ENCODE data around the gene MBLAC1. TPM values are rescaled to one million over a fixed set of nuclear protein-coding genes. Genes with fewer than 3 reads are reported as not detected.

MBLAC1 gene
- total and polyA plus RNA-seq, 2 of the 4 experiments (the other 2 are of a cell fraction) = 0.72 to 1.4 TPM

DNA sequence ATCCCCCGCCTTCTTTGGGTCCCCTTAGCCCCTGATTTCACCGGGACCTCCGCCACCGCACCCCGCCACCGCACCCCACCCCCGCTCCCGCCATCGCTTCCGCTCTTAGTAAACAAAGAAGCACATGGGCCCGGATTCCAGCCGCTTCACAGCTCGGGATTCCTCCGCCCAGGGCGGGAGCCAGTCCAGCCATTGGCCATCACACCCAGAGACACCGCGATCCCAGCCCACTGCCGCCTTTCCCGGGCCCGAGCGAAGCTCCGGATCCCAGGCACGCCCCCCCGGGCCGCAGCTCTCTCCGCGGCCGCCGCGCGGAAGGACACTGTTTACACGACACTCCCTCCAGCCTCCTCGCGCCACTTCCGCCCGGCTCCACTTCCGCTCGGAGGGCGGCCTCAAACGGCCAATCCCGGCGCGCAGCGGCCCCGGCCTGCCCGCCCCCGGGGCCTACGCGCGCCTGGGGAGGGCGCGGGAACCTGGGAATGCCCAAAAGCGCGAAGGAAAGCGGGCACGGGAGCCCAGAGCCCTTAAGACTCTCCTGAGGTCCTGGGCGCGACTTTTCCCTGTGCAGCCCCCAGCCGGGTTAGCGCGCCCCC lies 26.2 kb upstream of the MBLAC1 start:
- H3K4me1 ChIP-seq (ENCODE audit: control insufficient read depth, insufficient read depth, low read length) = peaks cover 15% of the 10 kb centered on the region
- no peaks in the 10 kb centered on the region for H3K9me3 ChIP-seq (ENCODE audit: control insufficient read depth, insufficient read depth, low read length)
- peaks cover 48% of the 10 kb centered on the region for H3K36me3 ChIP-seq (ENCODE audit: control insufficient read depth, insufficient read depth, low read length)
- H2AK9ac ChIP-seq (replicated peaks; ENCODE audit: low read depth, low read length, poor library complexity) = peak overlapping the region; percentile 97
- H2BK20ac ChIP-seq (ENCODE audit: low read depth, low read length) = no peak overlapping the region
- no peak overlapping the region; the same call in 1 of the 2 replicates for H2BK120ac ChIP-seq (ENCODE audit: low read depth, low read length)
- ChIA-PET CTCF (interaction anchor here (1.3 kb wide), 1 partner anchor 10 kb away, joined by 5 read pairs; no protein-coding TSS in a partner anchor), POLR2A (ENCODE audit: unreplicated experiment) (interaction anchor here (0.8 kb wide), 1 partner anchor 14 kb away, joined by 3 read pairs; no protein-coding TSS in a partner anchor)
- DNase-seq (peak; percentile 98), ATAC-seq (ENCODE audit: low read depth) (peak; percentile 79)
- H4K20me1 ChIP-seq (ENCODE audit: insufficient read depth, low read length) = peaks cover 7% of the 10 kb centered on the region; the same call in 1 of the 2 replicates
- peak overlapping the region; percentile 73 for H3K27ac ChIP-seq (ENCODE audit: insufficient read depth, low read length)
- H2BK5ac ChIP-seq (ENCODE audit: low read depth, low read length, poor library complexity, severe bottlenecking) = peak overlapping the region; percentile 39
- H3K9ac ChIP-seq (ENCODE audit: low read depth, low read length) = peak overlapping the region; percentile 75
- H3K79me1 ChIP-seq (ENCODE audit: low read depth in 1 of 2, low read length in 2 of 2) = peaks cover 28 to 64% of the 10 kb centered on the region in 2 experiments
- no peak overlapping the region for H2BK15ac ChIP-seq (ENCODE audit: low read depth, low read length)
- peak overlapping the region in 1 of 2 experiments; percentile 82; a peak in 1 of 4 replicates for H4K8ac ChIP-seq (ENCODE audit: low read depth in 2 of 2, low read length in 2 of 2)
- 1% methylated on average over 26 of the region's 61 CpGs; no CpG with 5 or more reads in 1 of the 2 experiments for WGBS, 2 experiments (ENCODE audit: extremely low coverage in 2 of 2, insufficient read length in 1 of 2)
- dilution Hi-C loops (cut with HindIII; ENCODE audit: low sequenced_read_pairs, unreplicated experiment) = no loop called here
- H3K4me2 ChIP-seq (ENCODE audit: low read depth, low read length) = peak overlapping the region; percentile 87
- H2AK5ac ChIP-seq (ENCODE audit: low read depth, low read length) = no peak overlapping the region; the same call in 1 of the 2 replicates
- H3K56ac ChIP-seq (ENCODE audit: extremely low read depth, insufficient read depth, low read length) = peak overlapping the region; percentile 58; the same call in 1 of the 2 replicates
- intact Hi-C loops (cut with micrococcal nuclease) = loop anchor here (1.0 to 2.0 kb wide), 3 partner anchors 10 to 51 kb away; partner anchors contain the start of genes CNPY4, TAF6 and ZSCAN21
- in situ Hi-C loops (cut with MboI; ENCODE audit: low sequenced_read_pairs) = no loop called here
- H2AFZ ChIP-seq (replicated peaks; ENCODE audit: low read length, poor library complexity) = peak overlapping the region; percentile 94
- peak overlapping the region; percentile 65; the same call in 1 of the 2 replicates for H3K23ac ChIP-seq (ENCODE audit: low read depth, low read length)
- TF ChIP-seq, protein P1, sequence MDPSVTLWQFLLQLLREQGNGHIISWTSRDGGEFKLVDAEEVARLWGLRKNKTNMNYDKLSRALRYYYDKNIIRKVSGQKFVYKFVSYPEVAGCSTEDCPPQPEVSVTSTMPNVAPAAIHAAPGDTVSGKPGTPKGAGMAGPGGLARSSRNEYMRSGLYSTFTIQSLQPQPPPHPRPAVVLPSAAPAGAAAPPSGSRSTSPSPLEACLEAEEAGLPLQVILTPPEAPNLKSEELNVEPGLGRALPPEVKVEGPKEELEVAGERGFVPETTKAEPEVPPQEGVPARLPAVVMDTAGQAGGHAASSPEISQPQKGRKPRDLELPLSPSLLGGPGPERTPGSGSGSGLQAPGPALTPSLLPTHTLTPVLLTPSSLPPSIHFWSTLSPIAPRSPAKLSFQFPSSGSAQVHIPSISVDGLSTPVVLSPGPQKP (IDR thresholded peaks at IDR 0.05; ENCODE audit: borderline replicate concordance, low read depth, low read length) = no peak
- 0 out of 2 replicates have a peak, but pooled peaks have one; percentile 2 for TF ChIP-seq FOS (IDR thresholded peaks at IDR 0.05; ENCODE audit: low read depth, low read length)
- peak; percentile 89 for TF ChIP-seq MAZ (IDR thresholded peaks at IDR 0.05; ENCODE audit: borderline replicate concordance, low read depth, low read length)
- peak; percentile 94 for TF ChIP-seq MXI1 (IDR thresholded peaks at IDR 0.05; ENCODE audit: borderline replicate concordance, low read depth, low read length)
- no peak for TF ChIP-seq BHLHE40 (IDR thresholded peaks at IDR 0.05; ENCODE audit: low read depth, low read length)
- TF ChIP-seq POLR2A (IDR thresholded peaks at IDR 0.05; ENCODE audit: low read depth, low read length) = peak; percentile 59
- peak; percentile 57 for TF ChIP-seq RCOR1 (IDR thresholded peaks at IDR 0.05; ENCODE audit: insufficient replicate concordance, low read length)
- no peak for TF ChIP-seq MAFK (IDR thresholded peaks at IDR 0.05; ENCODE audit: low read depth, low read length)
- peak overlapping the region; percentile 76 for H3K4ac ChIP-seq (ENCODE audit: low read depth, low read length)
- 0 out of 2 replicates have a peak overlapping the region, but pooled peaks have one; percentile 27 for H3K14ac ChIP-seq (replicated peaks; ENCODE audit: low read depth, low read length)
- H4K5ac ChIP-seq (ENCODE audit: low read depth, low read length) = peak overlapping the region; percentile 24
- H3K27me3 ChIP-seq (ENCODE audit: control insufficient read depth, insufficient read depth, low read length) = no peaks in the 10 kb centered on the region
- H3K4me3 ChIP-seq (ENCODE audit: insufficient read depth, low read depth, low read length) = peak overlapping the region; percentile 54
- no TSS peak for BruUV-seq (replicated peaks)
- peak overlapping the region; percentile 68; the same call in 1 of the 2 replicates for H4K91ac ChIP-seq (ENCODE audit: insufficient read depth, low read depth, low read length)
- no peak overlapping the region; the same call in 1 of the 2 replicates for H3K18ac ChIP-seq (ENCODE audit: low read depth, low read length)
- peaks cover 5% of the 10 kb centered on the region; the same call in 1 of the 2 replicates for H3K9me1 ChIP-seq (ENCODE audit: insufficient read depth, low read length)
